ENCODE results near the gene SLC6A3. TPM values are rescaled to one million over a fixed set of nuclear protein-coding genes. Genes with fewer than 3 reads are reported as not detected.

The SLC6A3 gene
- total RNA-seq, 2 donors from 2014 or later, result 0.16 TPM; not detected in 1

- TF ChIP-seq, protein P1, sequence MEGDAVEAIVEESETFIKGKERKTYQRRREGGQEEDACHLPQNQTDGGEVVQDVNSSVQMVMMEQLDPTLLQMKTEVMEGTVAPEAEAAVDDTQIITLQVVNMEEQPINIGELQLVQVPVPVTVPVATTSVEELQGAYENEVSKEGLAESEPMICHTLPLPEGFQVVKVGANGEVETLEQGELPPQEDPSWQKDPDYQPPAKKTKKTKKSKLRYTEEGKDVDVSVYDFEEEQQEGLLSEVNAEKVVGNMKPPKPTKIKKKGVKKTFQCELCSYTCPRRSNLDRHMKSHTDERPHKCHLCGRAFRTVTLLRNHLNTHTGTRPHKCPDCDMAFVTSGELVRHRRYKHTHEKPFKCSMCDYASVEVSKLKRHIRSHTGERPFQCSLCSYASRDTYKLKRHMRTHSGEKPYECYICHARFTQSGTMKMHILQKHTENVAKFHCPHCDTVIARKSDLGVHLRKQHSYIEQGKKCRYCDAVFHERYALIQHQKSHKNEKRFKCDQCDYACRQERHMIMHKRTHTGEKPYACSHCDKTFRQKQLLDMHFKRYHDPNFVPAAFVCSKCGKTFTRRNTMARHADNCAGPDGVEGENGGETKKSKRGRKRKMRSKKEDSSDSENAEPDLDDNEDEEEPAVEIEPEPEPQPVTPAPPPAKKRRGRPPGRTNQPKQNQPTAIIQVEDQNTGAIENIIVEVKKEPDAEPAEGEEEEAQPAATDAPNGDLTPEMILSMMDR (IDR thresholded peaks at IDR 0.05), result no peak
- no peak for DNase-seq (ENCODE audit: low spot score)
- no peaks in the 10 kb centered on the region for H3K27me3 ChIP-seq
- no peaks in the 10 kb centered on the region for H3K36me3 ChIP-seq
- H3K27ac ChIP-seq, result no peak overlapping the region
- H3K4me3 ChIP-seq, result no peak overlapping the region
- no peaks in the 10 kb centered on the region for H3K9me3 ChIP-seq
- H3K4me1 ChIP-seq, result no peaks in the 10 kb centered on the region
Measured at GRCh38 chr5:1392801-1393565, 52.3 kb downstream of the SLC6A3 start.

DNA sequence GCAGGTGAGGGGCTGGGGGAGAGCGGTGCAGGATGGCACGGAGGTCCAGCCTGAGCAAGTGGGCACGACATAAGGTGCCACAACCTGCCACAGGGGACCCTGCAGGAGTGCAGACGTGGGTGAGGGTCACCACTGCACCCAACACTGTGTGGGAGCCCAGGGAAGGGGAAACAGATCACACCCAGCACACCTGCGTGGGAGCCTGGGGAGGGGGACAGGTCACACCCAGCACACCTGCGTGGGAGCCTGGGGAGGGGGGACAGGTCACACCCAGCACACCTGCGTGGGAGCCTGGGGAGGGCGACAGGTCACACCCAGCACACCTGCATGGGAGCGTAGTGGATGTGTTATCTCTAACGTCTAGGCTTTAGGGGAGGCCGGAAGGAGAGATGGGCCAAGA lies 53.0 kb downstream of the SLC6A3 start:
- TF ChIP-seq, protein P1 (IDR thresholded peaks at IDR 0.05), result no peak
- Histone ChIP-seq H3K27ac (no peak overlapping the region), H3K4me3 (no peak overlapping the region), H3K4me1 (no peaks in the 10 kb centered on the region), H3K27me3 (no peaks in the 10 kb centered on the region), H3K36me3 (no peaks in the 10 kb centered on the region), H3K9me3 (no peaks in the 10 kb centered on the region)
- DNase-seq (ENCODE audit: low spot score), result no peak

- no peak for DNase-seq (ENCODE audit: low spot score)
- H3K4me3 ChIP-seq, result no peak overlapping the region
- no peak overlapping the region for H3K27ac ChIP-seq
- H3K36me3 ChIP-seq, result no peaks in the 10 kb centered on the region
- H3K4me1 ChIP-seq, result peaks cover 0 to 2% of the 10 kb centered on the region in 2 donors
- TF ChIP-seq, protein P1 (IDR thresholded peaks at IDR 0.05), result no peak
- H3K27me3 ChIP-seq, result no peaks in the 10 kb centered on the region
- H3K9me3 ChIP-seq, result no peaks in the 10 kb centered on the region
Measured at GRCh38 chr5:1391691-1392090, 53.5 kb downstream of the SLC6A3 start.

DNA sequence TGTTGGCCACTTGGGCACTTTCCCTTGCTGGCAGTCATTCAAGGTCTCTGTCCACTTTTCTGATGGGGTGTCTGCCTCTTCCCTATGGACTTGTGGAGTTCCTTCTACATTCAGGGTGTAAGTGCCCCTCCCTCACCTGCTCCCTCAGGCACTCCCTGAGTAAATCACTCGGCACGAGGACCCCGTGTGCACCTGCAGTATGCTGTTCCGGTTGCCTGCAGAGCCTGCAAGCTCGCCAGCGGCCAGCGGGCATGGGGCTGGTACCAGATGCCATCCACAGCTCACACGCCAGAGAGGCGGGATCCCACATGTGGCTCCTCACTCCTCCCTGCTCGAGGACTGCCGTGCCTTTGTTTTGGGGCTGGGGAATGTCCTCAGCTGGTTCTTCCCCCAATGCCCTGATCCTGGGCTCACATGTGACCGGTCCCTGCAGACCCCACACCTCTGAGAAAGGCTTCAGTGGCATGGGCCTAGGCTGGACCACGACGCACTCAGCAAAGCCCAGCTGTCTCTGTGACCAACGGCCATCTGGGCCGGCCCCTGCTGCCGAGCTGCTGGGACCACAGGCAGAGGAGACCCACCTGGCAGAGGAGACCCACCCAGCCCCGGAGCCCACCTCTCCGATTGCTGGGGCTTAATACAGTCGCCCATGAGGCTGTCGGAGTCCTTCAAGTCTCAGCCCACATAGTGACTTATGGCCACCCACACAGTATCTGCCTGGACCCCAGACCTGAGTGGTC lies 54.2 kb downstream of the SLC6A3 start:
- TF ChIP-seq, protein P1 (IDR thresholded peaks at IDR 0.05), result no peak
- Histone ChIP-seq H3K4me3 (no peak overlapping the region), H3K27ac (no peak overlapping the region), H3K36me3 (no peaks in the 10 kb centered on the region), H3K9me3 (no peaks in the 10 kb centered on the region), H3K4me1 (peaks cover 0 to 8% of the 10 kb centered on the region in 2 donors), H3K27me3 (no peaks in the 10 kb centered on the region)
- DNase-seq (ENCODE audit: low spot score), result no peak

DNA sequence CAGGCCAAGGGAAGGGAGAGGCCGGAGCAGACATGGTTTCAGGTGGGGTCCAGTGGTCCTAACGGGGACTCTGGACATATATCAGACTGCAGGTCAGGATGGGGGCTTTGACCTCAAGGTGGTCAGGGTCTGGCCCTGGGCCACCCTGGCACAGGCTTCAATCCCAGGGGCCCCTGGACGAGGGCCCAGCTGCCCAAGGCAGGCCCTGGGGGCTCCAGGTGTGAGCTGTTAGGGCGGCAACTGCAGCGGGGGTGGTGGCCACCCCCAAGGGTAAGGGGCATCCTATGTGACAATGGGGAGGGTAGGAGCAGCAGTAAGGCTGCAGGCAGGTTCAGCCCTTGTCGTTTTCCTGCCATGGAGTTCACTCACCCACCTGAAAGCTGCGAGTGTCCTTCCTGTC lies 54.9 kb downstream of the SLC6A3 start:
- Histone ChIP-seq H3K9me3 (no peaks in the 10 kb centered on the region), H3K27ac (no peak overlapping the region), H3K4me3 (no peak overlapping the region), H3K36me3 (no peaks in the 10 kb centered on the region), H3K27me3 (no peaks in the 10 kb centered on the region), H3K4me1 (peaks cover 0 to 13% of the 10 kb centered on the region in 2 donors)
- TF ChIP-seq, protein P1 (IDR thresholded peaks at IDR 0.05), result no peak
- no peak for DNase-seq (ENCODE audit: low spot score)

Data from right atrium auricular region (tissue), 2 donors.